Chondrocyte (in vitro differentiated cells): Measurements from ENCODE around the gene VASP. TPM values are rescaled to one million over a fixed set of nuclear protein-coding genes. Genes with fewer than 3 reads are reported as not detected.

Experiments
- DNase-seq: peaks from one replicate; pipeline ENCODE4 v3.0.0; 2021; ENCODE audit warnings: mixed read lengths, low spot score
- H3K27ac Mint-ChIP-seq: one replicate; pipeline ENCODE4 v1.8.0; 2021; ENCODE audit warnings: mild to moderate bottlenecking, moderate library complexity, mixed read lengths; ENCODE audit not compliant: unreplicated experiment
- H3K27me3 Mint-ChIP-seq: 2 replicates; pipeline ENCODE4 v1.8.0; 2021; ENCODE audit warnings: low read depth, mixed read lengths
- H3K36me3 Mint-ChIP-seq: 2 replicates; pipeline ENCODE4 v1.8.0; 2021; ENCODE audit warnings: low read depth, mixed read lengths
- H3K4me1 Mint-ChIP-seq: 2 replicates; pipeline ENCODE4 v1.8.0; 2021; ENCODE audit warnings: low read depth, mild to moderate bottlenecking, mixed read lengths
- H3K4me3 Mint-ChIP-seq: one replicate; pipeline ENCODE4 v1.8.0; 2021; ENCODE audit warnings: mild to moderate bottlenecking, moderate library complexity, mixed read lengths; ENCODE audit not compliant: unreplicated experiment
- H3K9me3 Mint-ChIP-seq: 2 replicates; pipeline ENCODE4 v1.8.0; 2021; ENCODE audit warnings: low read depth, mixed read lengths
- CTCF ChIP-seq: fragments of 200-600 bp; sonication (generic); IDR thresholded peaks from 2 replicates; pipeline ENCODE4 v1.5.0; 2021; ENCODE audit warnings: antibody characterized with exemption, mild to moderate bottlenecking, moderate library complexity
- long read RNA-seq: library from polyadenylated mRNA; stranded (forward); transcript quantifications from one replicate; pipeline ENCODE4 v2.0.0, GENCODE V29; 2021
- total RNA-seq: library from RNA; stranded (reverse); gene quantifications from 3 replicates; pipeline ENCODE4 v1.2.1, GENCODE V29; 2021

Gene VASP
- total RNA-seq = 65.6 to 145 TPM (median 142 TPM) in 3 replicates
- long read RNA-seq, transcript VASP-201 (13 exons, 2,305 nt) = major isoform, 97 of 160 reads
- long read RNA-seq, partial matches to known transcripts = 10 of 160 reads
- long read RNA-seq, other reads (novel, unspliced or antisense) = 51 of 160 reads

- DNase-seq = no peak
Measured at GRCh38 chr19:45506989-45507871, at the start of gene VASP. TSS of gene VASP (plus strand) at chr19:45507479. CDS start at chr19:45507772, 293 bp downstream.

GRCh38 chr19:45457776-45458175 lies 49.5 kb upstream of the VASP start:
- no peaks in the 10 kb centered on the region for H3K9me3 Mint-ChIP-seq
- H3K4me3 Mint-ChIP-seq = no peak overlapping the region
- no peaks in the 10 kb centered on the region for H3K27me3 Mint-ChIP-seq
- H3K27ac Mint-ChIP-seq = no peak overlapping the region
- H3K36me3 Mint-ChIP-seq = no peaks in the 10 kb centered on the region
- H3K4me1 Mint-ChIP-seq = peaks cover 32% of the 10 kb centered on the region
- DNase-seq = no peak
- no peak for TF ChIP-seq CTCF

More at GRCh38 chr19:45506989-45507871, at the start of gene VASP:
- no peaks in the 10 kb centered on the region for H3K36me3 Mint-ChIP-seq
- no peaks in the 10 kb centered on the region for H3K9me3 Mint-ChIP-seq
- peaks cover 46% of the 10 kb centered on the region for H3K4me1 Mint-ChIP-seq
- H3K27me3 Mint-ChIP-seq = no peaks in the 10 kb centered on the region
- peak; percentile 9 for TF ChIP-seq CTCF
- H3K27ac Mint-ChIP-seq = peak within 1 kb of the TSS; percentile 93
- peak within 1 kb of the TSS; percentile 96 for H3K4me3 Mint-ChIP-seq

GRCh38 chr19:45460807-45461347 lies 46.4 kb upstream of the VASP start:
- Mint-ChIP-seq H3K9me3 (no peaks in the 10 kb centered on the region), H3K4me3 (no peak overlapping the region), H3K27me3 (no peaks in the 10 kb centered on the region), H3K4me1 (peaks cover 8% of the 10 kb centered on the region), H3K36me3 (no peaks in the 10 kb centered on the region), H3K27ac (no peak overlapping the region)
- DNase-seq = no peak
- TF ChIP-seq CTCF = no peak

- DNase-seq = no peak
- Mint-ChIP-seq H3K27ac (no peak overlapping the region), H3K36me3 (no peaks in the 10 kb centered on the region), H3K4me1 (peaks cover 3% of the 10 kb centered on the region), H3K9me3 (no peaks in the 10 kb centered on the region), H3K4me3 (no peak overlapping the region), H3K27me3 (no peaks in the 10 kb centered on the region)
- no peak for TF ChIP-seq CTCF
Measured at GRCh38 chr19:45462174-45462573, 45.1 kb upstream of the VASP start.

- no peak overlapping the region for H3K27ac Mint-ChIP-seq
- no peaks in the 10 kb centered on the region for H3K27me3 Mint-ChIP-seq
- H3K4me3 Mint-ChIP-seq = no peak overlapping the region
- DNase-seq = no peak
- H3K36me3 Mint-ChIP-seq = no peaks in the 10 kb centered on the region
- H3K9me3 Mint-ChIP-seq = no peaks in the 10 kb centered on the region
- TF ChIP-seq CTCF = no peak
- H3K4me1 Mint-ChIP-seq = peaks cover 9% of the 10 kb centered on the region
Measured at GRCh38 chr19:45463241-45463640, 44.0 kb upstream of the VASP start.
